ENCODE results near the gene CTDP1.

CTDP1 gene

DNA sequence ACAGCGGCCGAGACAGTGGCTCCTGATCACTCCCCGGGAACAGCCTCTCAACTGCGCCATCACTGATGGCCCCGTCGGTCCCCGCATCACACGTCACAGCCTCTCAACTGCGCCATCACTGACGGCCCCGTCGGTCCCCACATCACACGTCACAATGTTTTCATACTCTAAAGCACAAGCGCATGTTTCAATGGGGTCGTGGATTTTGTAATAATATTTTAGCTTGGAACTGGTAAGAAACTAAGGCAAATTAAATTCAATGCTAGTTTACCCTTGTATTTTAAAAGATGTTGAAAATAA lies 44.2 kb upstream of the CTDP1 start:
- DNase-seq, result no peak
- no peak overlapping the region for H3K14ac ChIP-seq (ENCODE audit: low read length in 2 of 2)
- H2BK120ac ChIP-seq (ENCODE audit: low read depth, low read length), result no peak overlapping the region
- H2BK12ac ChIP-seq (ENCODE audit: low read length in 2 of 2), result no peak overlapping the region
- no peak overlapping the region for H3K4me3 ChIP-seq (ENCODE audit: insufficient read depth in 1 of 2, low read depth in 1 of 2, low read length in 2 of 2)
- no peak overlapping the region for H3K23ac ChIP-seq (ENCODE audit: low read length in 2 of 2)
- H3K36me3 ChIP-seq (ENCODE audit: control insufficient read depth in 1 of 2, insufficient read depth in 2 of 2, low read depth in 1 of 2, low read length in 2 of 2), result no peaks in the 10 kb centered on the region
- no peak overlapping the region for H4K8ac ChIP-seq (ENCODE audit: low read length)
- peaks cover 4% of the 10 kb centered on the region for H3K4me1 ChIP-seq (ENCODE audit: control insufficient read depth, insufficient read depth, low read depth, low read length)
- no peaks in the 10 kb centered on the region for H3K9me3 ChIP-seq (ENCODE audit: control insufficient read depth, low read length)
- no peak overlapping the region for H2BK15ac ChIP-seq (ENCODE audit: low read depth, poor library complexity, severe bottlenecking)
- WGBS, result 95% methylated on average over 11 of the region's 15 CpGs
- no peak overlapping the region for H2AK5ac ChIP-seq (ENCODE audit: low read length, severe bottlenecking)
- H4K91ac ChIP-seq (ENCODE audit: low read length), result no peak overlapping the region
- no peak overlapping the region for H3K9ac ChIP-seq (ENCODE audit: low read length)
- H3K18ac ChIP-seq (ENCODE audit: low read depth in 1 of 2, low read length in 2 of 2), result no peak overlapping the region
- no peak overlapping the region for H3K4ac ChIP-seq (ENCODE audit: low read depth in 1 of 2, low read length in 2 of 2)
- peaks cover 2 to 37% of the 10 kb centered on the region in 2 experiments for H3K27me3 ChIP-seq (ENCODE audit: control insufficient read depth in 1 of 2, insufficient read depth in 1 of 2, low read length in 2 of 2)
- no peaks in the 10 kb centered on the region for H3K79me1 ChIP-seq (replicated peaks; ENCODE audit: low read length, poor library complexity, severe bottlenecking)
- no peak overlapping the region for H3K4me2 ChIP-seq (ENCODE audit: low read length, poor library complexity, severe bottlenecking)
- no peak overlapping the region for H3K27ac ChIP-seq (ENCODE audit: low read length, poor library complexity, severe bottlenecking)
- no peak overlapping the region for H2AFZ ChIP-seq (ENCODE audit: low read depth, low read length)
- no peak overlapping the region for H2BK5ac ChIP-seq (ENCODE audit: low read depth, low read length, poor library complexity, severe bottlenecking)

DNA sequence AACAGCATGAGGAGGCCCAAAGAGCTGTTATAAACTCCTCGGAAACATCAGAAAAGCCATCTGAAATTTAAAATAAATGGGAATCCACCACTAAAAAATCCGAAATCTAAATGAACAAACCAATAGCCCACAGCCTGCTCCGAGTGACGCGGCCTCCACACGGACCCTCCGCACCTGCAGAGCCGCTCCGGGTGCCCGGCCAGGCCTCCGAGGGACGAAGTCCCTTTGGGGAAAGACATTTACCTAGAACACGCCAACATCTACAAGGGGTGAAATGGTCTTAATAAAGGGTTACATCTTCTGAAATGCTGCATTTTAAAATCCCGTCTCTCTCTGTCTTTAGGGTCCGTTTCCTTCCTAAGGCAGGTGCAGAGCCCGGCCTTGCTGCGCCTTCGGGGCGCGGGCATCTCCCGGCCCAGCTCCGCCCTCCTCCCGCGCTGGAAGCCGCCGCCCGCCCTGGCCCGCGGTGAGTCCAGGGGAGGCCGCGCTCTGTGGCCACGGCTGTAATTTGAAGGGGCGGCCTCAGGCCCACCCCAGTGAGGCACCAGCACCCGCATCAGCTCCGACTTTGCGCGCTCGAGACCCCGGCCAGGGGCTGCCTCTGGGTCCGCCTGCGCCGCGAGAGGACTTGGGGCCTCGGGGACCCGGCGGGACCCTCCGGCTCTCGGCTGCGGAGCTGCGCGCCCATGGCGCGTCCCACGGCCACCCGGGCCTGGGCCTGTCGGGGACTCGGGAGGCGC lies 42.3 kb upstream of the CTDP1 start:
- Histone ChIP-seq H3K18ac (ENCODE audit: low read depth in 1 of 2, low read length in 2 of 2) (no peak overlapping the region), H3K36me3 (ENCODE audit: control insufficient read depth in 1 of 2, insufficient read depth in 2 of 2, low read depth in 1 of 2, low read length in 2 of 2) (no peaks in the 10 kb centered on the region), H3K23ac (ENCODE audit: low read length in 2 of 2) (no peak overlapping the region), H2BK120ac (ENCODE audit: low read depth, low read length) (no peak overlapping the region), H3K4ac (ENCODE audit: low read depth in 1 of 2, low read length in 2 of 2) (no peak overlapping the region), H4K91ac (ENCODE audit: low read length) (no peak overlapping the region), H2BK12ac (ENCODE audit: low read length in 2 of 2) (no peak overlapping the region), H2BK5ac (ENCODE audit: low read depth, low read length, poor library complexity, severe bottlenecking) (no peak overlapping the region), H3K4me1 (ENCODE audit: control insufficient read depth, insufficient read depth, low read depth, low read length) (peaks cover 4% of the 10 kb centered on the region), H3K4me3 (ENCODE audit: insufficient read depth in 1 of 2, low read depth in 1 of 2, low read length in 2 of 2) (no peak overlapping the region), H3K27ac (ENCODE audit: low read length, poor library complexity, severe bottlenecking) (no peak overlapping the region), H3K9ac (ENCODE audit: low read length) (no peak overlapping the region), H3K27me3 (ENCODE audit: control insufficient read depth in 1 of 2, insufficient read depth in 1 of 2, low read length in 2 of 2) (peaks cover 10 to 48% of the 10 kb centered on the region in 2 experiments), H2BK15ac (ENCODE audit: low read depth, poor library complexity, severe bottlenecking) (no peak overlapping the region), H2AK5ac (ENCODE audit: low read length, severe bottlenecking) (no peak overlapping the region), H3K79me1 (replicated peaks; ENCODE audit: low read length, poor library complexity, severe bottlenecking) (no peaks in the 10 kb centered on the region), H3K14ac (ENCODE audit: low read length in 2 of 2) (no peak overlapping the region), H4K8ac (ENCODE audit: low read length) (no peak overlapping the region), H2AFZ (ENCODE audit: low read depth, low read length) (no peak overlapping the region), H3K9me3 (ENCODE audit: control insufficient read depth, low read length) (no peaks in the 10 kb centered on the region), H3K4me2 (ENCODE audit: low read length, poor library complexity, severe bottlenecking) (no peak overlapping the region)
- DNase-seq, result no peak
- WGBS, result 61% methylated on average over 57 of the region's 58 CpGs

GRCh38 chr18:79637921-79638909 lies 41.4 kb upstream of the CTDP1 start:
- peaks cover 4% of the 10 kb centered on the region for H3K4me1 ChIP-seq (ENCODE audit: control insufficient read depth, insufficient read depth, low read depth, low read length)
- H3K9ac ChIP-seq (ENCODE audit: low read length), result no peak overlapping the region
- H3K27ac ChIP-seq (ENCODE audit: low read length, poor library complexity, severe bottlenecking), result no peak overlapping the region
- H3K36me3 ChIP-seq (ENCODE audit: control insufficient read depth in 1 of 2, insufficient read depth in 2 of 2, low read depth in 1 of 2, low read length in 2 of 2), result no peaks in the 10 kb centered on the region
- no peak overlapping the region for H3K4ac ChIP-seq (ENCODE audit: low read depth in 1 of 2, low read length in 2 of 2)
- peaks cover 16 to 57% of the 10 kb centered on the region in 2 experiments for H3K27me3 ChIP-seq (ENCODE audit: control insufficient read depth in 1 of 2, insufficient read depth in 1 of 2, low read length in 2 of 2)
- H2BK120ac ChIP-seq (ENCODE audit: low read depth, low read length), result no peak overlapping the region
- no peak overlapping the region for H2AFZ ChIP-seq (ENCODE audit: low read depth, low read length)
- no peaks in the 10 kb centered on the region for H3K9me3 ChIP-seq (ENCODE audit: control insufficient read depth, low read length)
- no peaks in the 10 kb centered on the region for H3K79me1 ChIP-seq (replicated peaks; ENCODE audit: low read length, poor library complexity, severe bottlenecking)
- WGBS, result 80% methylated on average over 99 of the region's 99 CpGs
- no peak overlapping the region for H2BK5ac ChIP-seq (ENCODE audit: low read depth, low read length, poor library complexity, severe bottlenecking)
- DNase-seq, result no peak
- no peak overlapping the region for H3K23ac ChIP-seq (ENCODE audit: low read length in 2 of 2)
- H2AK5ac ChIP-seq (ENCODE audit: low read length, severe bottlenecking), result no peak overlapping the region
- H3K14ac ChIP-seq (ENCODE audit: low read length in 2 of 2), result no peak overlapping the region
- H3K4me3 ChIP-seq (ENCODE audit: insufficient read depth in 1 of 2, low read depth in 1 of 2, low read length in 2 of 2), result no peak overlapping the region
- H2BK15ac ChIP-seq (ENCODE audit: low read depth, poor library complexity, severe bottlenecking), result no peak overlapping the region
- H3K18ac ChIP-seq (ENCODE audit: low read depth in 1 of 2, low read length in 2 of 2), result no peak overlapping the region
- no peak overlapping the region for H4K8ac ChIP-seq (ENCODE audit: low read length)
- no peak overlapping the region for H4K91ac ChIP-seq (ENCODE audit: low read length)
- H2BK12ac ChIP-seq (ENCODE audit: low read length in 2 of 2), result no peak overlapping the region
- H3K4me2 ChIP-seq (ENCODE audit: low read length, poor library complexity, severe bottlenecking), result no peak overlapping the region

GRCh38 chr18:79639072-79639829 lies 40.4 kb upstream of the CTDP1 start:
- Histone ChIP-seq H3K27me3 (ENCODE audit: control insufficient read depth in 1 of 2, insufficient read depth in 1 of 2, low read length in 2 of 2) (peaks cover 20 to 63% of the 10 kb centered on the region in 2 experiments), H3K36me3 (ENCODE audit: control insufficient read depth in 1 of 2, insufficient read depth in 2 of 2, low read depth in 1 of 2, low read length in 2 of 2) (no peaks in the 10 kb centered on the region), H3K14ac (ENCODE audit: low read length in 2 of 2) (no peak overlapping the region), H4K91ac (ENCODE audit: low read length) (no peak overlapping the region), H2BK12ac (ENCODE audit: low read length in 2 of 2) (no peak overlapping the region), H3K4me1 (ENCODE audit: control insufficient read depth, insufficient read depth, low read depth, low read length) (peaks cover 7% of the 10 kb centered on the region), H2BK15ac (ENCODE audit: low read depth, poor library complexity, severe bottlenecking) (no peak overlapping the region), H2AFZ (ENCODE audit: low read depth, low read length) (no peak overlapping the region), H3K4me2 (ENCODE audit: low read length, poor library complexity, severe bottlenecking) (no peak overlapping the region), H3K18ac (ENCODE audit: low read depth in 1 of 2, low read length in 2 of 2) (no peak overlapping the region), H3K27ac (ENCODE audit: low read length, poor library complexity, severe bottlenecking) (no peak overlapping the region), H3K4ac (ENCODE audit: low read depth in 1 of 2, low read length in 2 of 2) (no peak overlapping the region), H3K4me3 (ENCODE audit: insufficient read depth in 1 of 2, low read depth in 1 of 2, low read length in 2 of 2) (no peak overlapping the region), H3K23ac (ENCODE audit: low read length in 2 of 2) (no peak overlapping the region), H2AK5ac (ENCODE audit: low read length, severe bottlenecking) (no peak overlapping the region), H2BK5ac (ENCODE audit: low read depth, low read length, poor library complexity, severe bottlenecking) (no peak overlapping the region), H3K9ac (ENCODE audit: low read length) (no peak overlapping the region), H3K9me3 (ENCODE audit: control insufficient read depth, low read length) (no peaks in the 10 kb centered on the region), H4K8ac (ENCODE audit: low read length) (no peak overlapping the region), H2BK120ac (ENCODE audit: low read depth, low read length) (no peak overlapping the region), H3K79me1 (replicated peaks; ENCODE audit: low read length, poor library complexity, severe bottlenecking) (no peaks in the 10 kb centered on the region)
- WGBS, result 70% methylated on average over 10 of the region's 10 CpGs
- DNase-seq, result no peak

Data from mesenchymal stem cell (in vitro differentiated cells and primary cell).